Stimulated activated CD4-positive, alpha-beta T cell treated with anti-CD3 and anti-CD28 coated beads, Interleukin-12 subunit alpha, Interleukin-12 subunit beta, amount 100 ng/mL, for 24 hours (primary cell): ENCODE data around the gene AKR1C8.
"Not testable (repeated sequence)": the region's sequence is repeated elsewhere in the genome, so short reads cannot be mapped to it uniquely, and the experiment has no call there.

Experiments
- DNase-seq, 2 experiments: peaks; one replicate each; pipeline ENCODE4 v3.0.0-alpha.2; 2020; ENCODE audit warnings: low read depth in 2 of 2

AKR1C8 gene

DNA sequence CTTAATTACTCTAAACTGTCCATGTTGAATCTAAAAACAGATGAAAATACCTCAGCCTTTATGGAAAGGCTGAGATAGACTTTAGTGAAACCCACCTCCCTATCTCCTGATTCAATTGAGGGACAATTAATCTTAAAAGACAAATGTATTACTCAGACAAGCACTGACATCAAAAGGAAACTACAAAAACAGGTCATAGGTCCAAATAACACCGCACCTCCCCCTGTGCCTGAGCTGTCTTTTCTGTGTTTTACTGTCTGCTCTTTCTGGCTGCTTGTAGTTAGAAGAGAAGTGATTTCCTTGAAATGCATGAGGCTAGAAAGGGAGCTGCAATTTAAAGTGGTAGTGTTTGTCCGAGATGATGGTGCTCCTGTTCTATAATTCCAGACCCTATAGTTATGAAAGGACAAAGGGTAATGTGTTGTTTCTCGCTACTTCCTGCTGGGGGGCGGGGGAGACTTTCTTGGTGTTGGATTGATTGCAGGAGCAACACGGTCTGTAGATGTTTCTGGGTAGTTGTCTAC is 16.0 kb downstream of the AKR1C8 start:
- DNase-seq, result peak in 1 of 2 experiments; percentile 13

DNA sequence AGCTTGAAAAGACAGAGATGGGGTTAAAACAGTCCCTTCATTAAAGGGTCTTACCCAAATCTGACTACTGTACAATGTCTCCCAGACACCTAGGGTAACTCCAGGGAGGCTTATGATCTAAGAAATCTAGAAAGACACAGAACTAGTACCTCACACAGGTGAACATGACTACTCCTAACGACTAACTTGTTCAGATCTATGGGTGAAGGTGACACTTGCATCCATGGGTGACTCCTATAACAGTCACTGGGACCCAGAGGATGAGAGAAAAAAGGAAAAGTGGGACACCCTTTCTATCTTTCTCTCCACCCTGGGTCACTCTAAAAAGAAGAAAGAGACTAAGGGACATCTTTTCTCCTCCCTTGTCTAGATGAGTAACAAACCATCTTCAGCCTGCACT is 19.2 kb downstream of the AKR1C8 start:
- no peak for DNase-seq

DNA sequence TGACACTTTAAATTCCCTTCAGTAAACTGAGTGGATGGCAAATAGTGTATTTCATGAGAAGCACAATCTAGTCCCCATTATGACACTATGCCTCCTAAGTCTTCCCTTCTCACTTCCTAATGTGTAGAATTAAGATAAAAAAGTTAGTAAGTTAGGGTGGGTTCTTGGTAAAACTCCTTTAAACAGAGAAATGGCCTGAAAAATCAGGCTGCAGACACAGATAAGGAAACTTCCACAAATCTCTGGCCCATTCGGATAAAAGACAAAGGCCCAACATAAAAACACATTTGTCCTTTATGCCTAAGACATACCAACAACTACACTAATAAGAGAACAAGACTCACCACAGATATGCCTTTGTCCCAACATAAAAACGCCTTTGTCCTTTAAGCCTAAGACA is 21.5 kb downstream of the AKR1C8 start:
- DNase-seq, result no peak

DNA sequence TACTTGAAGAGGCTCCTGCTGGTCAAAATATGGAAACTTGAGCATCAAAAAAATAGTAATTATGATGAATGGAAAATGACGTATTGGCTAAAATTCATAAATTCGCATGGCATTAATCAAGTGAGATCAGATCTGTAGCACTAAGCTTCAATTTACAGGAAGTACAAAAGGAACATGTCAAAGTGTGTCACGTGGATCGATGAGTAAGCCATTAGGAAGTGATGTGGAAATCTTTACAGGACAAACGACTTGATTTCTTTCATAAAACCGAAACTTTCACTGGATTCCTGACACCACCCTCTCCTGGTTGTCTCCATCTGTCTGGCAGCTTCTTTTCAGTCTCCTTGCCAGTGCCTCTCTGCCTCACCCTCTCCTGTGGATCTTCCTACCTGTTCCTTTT is 25.8 kb downstream of the AKR1C8 start:
- no peak for DNase-seq

DNA sequence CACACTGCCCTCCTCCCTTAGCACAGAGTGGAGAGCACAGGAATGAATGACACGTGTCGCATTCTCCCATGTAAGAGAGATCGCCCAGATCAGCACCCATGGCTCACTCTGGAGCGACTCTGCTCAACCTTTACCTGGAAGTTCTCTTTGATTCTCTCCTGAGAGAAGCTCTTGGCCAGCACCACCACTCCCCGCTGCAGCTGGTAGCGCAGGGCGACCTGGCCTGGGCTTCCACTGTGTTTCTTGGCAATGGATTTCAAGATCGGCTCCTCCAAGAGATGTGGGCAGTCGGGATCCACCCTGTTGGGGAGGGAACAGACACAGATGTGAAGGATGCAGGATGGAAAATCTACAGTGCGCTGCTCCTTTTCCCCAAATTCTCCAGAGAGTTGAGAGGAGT is 27.4 kb downstream of the AKR1C8 start:
- DNase-seq, result no peak

DNA sequence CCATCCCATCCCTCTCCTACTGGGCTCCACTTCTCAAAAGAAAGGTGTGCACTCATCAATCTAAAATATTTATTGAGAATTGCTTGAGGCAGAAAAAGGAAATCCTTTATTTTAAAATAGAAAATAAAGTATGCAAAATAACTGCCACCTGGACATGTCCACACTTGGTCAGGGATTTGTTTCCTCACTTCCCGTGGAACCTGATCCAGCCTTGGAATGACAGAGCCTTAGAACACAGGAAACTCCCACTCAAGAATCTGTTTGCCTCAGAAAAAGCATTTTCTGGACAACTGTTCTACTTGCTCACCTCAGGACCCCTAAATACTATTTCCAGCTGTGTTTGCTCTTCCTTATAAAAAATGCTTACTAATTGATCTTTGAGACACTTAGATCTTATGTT is 29.0 kb downstream of the AKR1C8 start:
- DNase-seq, result no peak

DNA sequence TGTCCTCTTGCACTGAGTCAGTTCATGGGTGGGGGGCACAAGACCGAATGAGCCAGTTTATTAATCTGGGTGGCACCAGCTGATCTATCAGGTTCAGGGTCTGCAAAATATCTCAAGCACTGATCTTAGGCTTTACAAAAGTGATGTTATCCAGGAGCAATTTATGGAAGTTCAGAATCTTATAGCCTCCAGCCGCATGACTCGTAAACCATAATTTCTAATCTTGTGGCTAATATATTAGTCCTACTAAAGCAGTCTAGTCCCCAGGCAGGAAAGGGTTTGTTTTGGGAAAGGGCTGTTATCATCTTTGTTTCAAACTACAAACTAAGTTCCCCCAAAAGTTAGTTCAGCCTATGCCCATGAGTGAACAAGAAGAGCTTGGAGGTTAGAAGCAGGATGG is 33.9 kb downstream of the AKR1C8 start:
- DNase-seq, result no peak

DNA sequence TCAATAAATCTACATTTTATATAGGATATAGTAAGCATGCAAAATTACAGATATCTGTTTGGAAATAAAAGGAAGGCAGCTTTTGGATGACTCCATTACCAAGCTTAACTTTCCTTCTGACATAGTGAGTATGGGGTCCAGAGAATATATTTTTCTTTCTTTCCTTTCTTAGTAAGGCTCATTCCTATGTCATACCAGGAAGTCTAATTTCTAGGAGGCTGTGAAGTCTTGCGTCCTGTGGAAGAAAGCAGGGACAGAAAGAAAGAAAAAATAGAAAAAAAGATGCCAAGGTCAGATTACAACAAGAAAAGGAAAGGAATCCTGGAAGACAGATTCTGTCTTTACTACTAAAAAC is 36.3 kb downstream of the AKR1C8 start:
- DNase-seq, result no peak

DNA sequence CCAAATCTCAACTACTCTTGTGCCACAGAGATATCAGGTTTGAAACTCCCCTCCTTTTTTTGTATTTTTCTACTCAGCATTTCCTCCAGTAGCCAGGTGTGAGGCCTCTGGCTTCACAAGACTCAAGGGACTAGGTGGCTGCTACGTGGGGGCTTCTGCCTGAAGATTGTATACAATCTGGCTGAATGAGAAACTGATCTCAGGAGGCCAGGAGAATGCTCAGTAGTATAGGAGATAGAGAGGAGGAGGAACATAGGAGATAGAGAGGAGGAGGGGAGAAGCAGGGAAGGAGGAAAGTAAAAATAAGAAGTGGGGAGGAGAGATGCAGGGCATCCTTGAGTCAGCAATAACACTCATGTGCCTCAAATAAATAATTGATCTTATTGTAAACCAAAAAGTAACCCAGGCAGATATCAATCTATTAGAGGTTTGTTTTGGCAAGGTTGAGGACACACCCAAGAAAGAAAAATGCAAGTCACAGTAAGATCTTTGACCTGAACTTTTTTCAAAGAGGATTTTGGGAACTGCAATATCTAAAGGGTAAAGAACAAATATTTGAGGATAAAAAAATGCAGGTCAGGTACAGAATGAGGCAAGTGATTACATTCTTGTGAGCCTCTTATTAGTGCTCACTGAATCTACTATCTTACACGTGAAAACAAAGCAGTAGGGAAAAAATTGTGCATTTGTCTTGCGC is 36.8 kb downstream of the AKR1C8 start:
- no peak for DNase-seq

DNA sequence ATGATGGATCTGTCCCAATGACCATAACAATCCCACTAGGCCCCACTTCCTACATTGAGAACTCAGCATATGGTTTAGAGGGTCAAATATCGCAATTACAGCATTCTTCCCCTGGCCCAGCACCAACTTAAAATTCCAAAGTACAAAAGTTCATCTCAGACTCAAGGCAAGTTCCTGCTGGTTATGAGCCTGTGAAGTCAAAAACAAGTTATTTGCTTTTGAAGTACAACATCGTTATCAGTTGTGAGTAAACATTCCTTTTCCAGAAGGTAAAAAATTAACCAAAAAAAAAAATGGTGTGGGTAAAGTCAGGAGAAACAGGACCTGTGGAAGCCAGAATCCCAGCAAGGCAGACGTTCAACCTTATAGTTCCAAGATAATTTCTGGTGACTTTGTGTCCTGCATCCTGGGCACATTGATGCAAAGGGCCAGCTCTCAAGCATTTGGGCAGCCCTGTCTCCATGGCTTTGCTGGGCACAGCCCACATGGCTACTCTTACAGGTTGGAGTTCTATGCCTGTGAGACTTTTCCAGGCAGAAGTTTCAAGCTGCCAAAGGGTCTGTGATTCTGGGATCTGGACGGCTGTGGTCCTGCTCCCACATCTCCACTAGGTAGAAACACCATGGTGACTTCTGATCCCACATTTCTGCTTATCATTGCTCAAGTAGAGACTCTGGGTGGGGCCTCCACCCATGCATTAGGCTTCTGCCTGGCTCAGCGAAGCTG is 37.5 kb downstream of the AKR1C8 start:
- DNase-seq, result no peak

DNA sequence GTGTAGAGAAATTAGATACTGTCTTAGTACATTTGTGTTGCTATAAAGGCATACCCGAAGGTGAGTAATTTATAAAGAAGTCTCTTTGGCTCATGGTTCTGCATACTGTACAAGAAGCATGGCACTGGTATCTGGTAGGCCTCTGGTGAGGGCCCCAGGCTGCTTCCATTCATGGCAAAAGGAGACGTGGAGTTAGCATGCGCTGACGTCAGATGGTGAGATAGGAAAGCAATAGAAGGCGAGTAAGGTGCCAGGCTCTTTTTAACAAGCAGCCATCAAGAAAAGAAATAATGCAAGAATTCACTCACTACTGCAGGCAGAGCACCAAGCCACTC is 38.1 kb downstream of the AKR1C8 start:
- no peak for DNase-seq

DNA sequence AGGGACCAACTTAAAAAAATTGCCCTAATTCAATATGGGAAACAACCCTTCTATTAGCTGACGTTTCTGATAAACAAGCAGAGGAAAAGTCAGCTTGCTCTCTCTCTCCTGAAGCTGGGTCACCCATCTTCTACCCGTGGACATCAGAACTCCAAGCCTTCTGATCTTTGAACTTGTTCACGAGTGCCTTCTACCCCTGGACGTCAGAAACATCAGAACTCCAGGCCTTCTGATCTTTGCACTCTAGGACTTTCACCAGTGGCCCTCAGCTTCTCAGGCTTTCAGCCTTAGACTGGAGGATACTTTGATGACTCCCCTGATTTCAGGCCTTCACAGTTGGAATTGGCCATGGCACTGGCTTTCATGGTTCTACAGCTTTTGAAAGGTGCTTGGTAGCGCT is 41.8 kb downstream of the AKR1C8 start:
- no peak for DNase-seq

DNA sequence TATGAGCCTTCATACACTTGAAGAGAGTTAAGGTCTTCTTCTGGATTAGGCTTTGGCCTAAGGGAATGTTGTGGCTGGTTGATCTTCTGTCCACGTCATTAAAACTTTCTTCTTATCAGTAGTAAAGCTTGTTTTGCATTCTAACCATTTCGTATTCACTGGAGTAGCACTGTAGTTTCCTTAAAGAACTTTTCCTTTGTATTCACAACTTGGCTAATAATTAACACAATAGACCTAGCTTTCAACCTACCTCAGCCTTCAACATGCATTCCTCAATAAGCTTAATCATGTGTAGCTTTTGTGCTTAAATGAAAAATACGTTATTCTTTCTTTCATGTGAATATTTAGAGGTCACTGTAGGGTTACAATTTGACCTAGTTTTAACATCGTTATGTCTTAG is 42.8 kb downstream of the AKR1C8 start:
- no peak for DNase-seq

DNA sequence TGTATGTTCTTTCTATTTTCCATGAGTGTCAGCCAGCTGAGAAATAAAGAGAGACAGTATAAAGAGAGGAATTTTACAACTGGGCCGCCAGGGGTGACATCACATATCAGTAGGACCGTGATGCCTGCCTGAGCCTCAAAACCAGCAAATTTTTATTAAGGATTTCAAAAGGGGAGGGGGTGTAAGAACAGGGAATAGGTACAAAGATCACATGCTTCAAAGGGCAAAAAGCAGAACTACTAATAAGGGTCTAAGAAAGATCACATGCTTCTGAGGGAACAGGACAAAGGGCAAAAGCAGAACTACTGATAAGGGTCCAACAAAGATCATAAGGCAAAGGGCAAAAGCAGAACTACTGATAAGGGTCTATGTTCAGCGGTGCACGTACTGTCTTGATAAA is 47.3 kb downstream of the AKR1C8 start:
- DNase-seq, result not testable (repeated sequence)

DNA sequence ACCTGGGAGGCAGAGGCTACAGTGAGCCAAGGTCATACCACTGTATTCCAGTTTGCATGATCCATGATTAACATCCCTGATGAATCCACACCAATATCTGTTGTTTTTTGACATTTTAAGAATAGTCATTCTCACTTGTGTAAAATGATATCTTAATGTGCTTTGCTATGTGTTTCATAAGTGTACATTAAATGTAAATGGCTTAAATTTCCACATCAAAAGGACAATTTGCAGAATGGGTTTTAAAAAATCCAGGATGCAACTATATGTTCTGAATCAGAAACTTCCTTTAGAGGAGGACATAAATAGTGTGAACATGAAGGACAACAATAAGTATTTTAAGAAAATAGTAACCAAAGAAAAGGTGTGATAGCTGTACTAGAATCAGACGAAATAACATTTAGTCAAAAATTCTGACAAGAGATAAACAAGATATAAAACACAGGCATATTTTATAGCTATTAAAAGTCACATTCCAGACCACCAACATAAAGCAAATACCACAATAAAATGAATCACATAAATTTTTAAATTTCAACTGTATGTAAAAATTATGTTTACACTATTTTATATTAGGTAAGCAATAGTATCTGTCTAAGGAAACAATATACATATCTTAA is 48.4 kb downstream of the AKR1C8 start:
- no peak for DNase-seq

DNA sequence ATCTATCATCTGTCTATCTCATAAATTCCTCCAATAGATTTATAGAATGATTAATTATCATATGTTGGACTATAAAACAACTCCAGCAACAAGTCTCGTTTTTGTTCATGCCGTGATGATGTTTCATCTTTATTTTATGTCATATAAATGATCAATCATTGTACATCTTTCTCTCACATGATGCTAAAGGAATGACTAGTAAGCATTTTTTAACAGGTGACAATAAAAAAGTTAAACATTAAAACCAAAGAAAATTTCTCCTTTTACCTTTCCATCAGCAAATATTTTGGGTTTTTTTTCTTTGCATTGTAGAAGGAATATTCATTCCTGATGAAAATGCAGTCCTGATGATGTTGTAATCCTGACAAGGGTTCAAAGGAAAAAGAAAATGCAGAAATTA is 49.4 kb downstream of the AKR1C8 start:
- DNase-seq, result no peak

DNA sequence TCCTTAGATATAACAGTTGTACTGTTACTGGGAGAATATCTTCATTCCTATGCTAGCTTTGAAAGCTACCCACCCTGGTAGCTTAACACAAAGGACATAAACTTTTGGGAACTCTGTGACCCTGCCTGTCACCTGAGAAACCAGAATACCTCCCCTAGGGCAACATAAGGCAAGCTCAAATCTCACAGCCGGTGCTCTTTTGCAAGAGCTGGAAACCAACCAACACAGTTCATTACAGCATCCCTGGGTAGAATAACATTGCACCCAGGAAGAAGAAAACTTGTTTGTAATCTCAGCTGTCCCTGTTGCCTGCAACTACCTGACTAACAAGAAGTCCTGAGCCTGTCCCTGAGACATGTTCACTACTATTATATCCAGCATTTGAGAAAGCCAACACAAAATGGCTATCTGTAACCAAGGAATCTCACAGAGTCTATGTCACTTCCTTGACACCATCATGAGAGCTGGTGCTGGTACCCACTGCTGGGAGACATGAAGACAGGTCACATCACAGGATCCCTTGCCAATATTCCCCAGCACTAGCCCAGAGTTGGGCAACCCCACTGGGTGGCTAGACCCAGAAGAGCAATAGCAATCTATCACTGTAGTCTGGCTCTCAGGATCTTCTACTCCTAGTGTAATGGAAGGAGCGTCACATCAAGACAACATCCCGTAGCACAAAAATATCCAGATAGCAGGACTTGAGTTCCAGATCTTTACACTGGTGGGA is 59.5 kb downstream of the AKR1C8 start:
- no peak for DNase-seq

DNA sequence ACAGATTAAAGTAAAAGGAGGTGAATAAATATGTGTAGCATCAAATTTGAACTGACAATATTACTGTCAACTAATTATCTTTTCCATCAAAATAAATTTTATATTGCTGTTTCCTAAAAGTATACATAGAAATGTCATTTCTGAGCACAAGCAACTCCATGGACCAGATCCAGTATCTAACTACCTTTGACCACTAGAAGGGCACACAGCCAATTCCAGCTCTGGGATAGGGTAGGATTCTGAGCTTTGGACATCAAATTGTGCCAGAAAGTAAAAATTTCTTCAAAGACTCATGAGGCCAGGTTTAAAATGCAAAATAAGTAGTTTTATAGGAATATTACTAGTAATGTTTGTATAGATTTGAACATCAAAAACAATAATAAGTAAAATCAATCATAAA is 61.1 kb downstream of the AKR1C8 start:
- DNase-seq, result no peak

DNA sequence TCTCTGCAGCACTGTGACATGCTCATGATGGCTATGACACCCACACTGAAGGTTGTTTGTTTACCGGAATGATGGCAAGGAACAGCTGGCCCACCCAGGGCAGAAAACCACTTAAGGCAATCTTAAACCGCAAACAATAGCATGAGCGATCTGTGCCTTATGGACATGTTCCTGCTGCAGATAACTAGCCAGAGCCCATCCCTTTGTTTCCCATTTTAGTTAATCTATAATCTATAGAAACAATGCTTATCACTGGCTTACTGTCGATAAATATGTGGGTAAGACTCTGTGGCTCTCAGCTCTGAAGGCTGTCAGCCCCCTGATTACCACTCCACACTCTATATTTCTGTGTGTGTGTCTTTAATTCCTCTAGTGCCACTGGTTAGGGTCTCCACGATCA is 65.0 kb downstream of the AKR1C8 start:
- DNase-seq, result not testable (repeated sequence)

DNA sequence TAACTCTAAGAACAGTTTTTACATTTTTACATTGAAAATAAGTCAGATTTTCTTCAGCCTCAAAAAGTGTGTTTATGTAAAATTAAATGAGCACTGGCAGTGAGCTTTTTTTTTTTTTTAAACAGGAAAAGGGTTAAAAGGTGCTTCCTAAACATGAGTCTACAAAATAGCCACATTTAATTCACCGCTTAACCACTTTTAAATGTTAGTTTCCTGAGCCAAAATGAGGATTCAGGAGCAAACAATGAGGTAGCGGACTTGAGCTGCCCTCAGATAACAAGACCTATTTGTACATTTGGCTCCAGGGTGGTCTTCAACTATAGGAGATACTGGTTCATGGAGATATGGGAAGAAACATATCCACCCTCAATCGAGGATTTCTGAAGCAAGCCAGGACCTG is 67.9 kb downstream of the AKR1C8 start:
- no peak for DNase-seq

DNA sequence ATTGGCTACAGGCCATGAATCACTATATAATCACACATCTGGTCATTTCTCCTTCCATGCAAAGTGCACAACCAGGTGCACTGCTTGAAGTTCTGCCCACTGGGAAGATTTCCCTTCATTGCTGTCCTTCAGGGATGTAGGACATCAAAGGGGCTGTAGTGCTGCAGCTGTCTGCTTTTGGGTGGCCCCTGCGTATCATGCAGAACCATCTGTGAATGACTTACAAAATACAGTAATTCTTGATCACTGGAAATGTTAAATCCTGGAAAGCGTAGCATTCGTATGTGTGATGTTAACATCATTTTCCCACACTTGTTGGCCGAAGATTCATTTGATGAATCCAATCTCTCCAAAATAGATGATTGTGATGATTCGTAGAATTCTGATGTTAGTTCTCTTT is 68.3 kb downstream of the AKR1C8 start:
- DNase-seq, result no peak

DNA sequence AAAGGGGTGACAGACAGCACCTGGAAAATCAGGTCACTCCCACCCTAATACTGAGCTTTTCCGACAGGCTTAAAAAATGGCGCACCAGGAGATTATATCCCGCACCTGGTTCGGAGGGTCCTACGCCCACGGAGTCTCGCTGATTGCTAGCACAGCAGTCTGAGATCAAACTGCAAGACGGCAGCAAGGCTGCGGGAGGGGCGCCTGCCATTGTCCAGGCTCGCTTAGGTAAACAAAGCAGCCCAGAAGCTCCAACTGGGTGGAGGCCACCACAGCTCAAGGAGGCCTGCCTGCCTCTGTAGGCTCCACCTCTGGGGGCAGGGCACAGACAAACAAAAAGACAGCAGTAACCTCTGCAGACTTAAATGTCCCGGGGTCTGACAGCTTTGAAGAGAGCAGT is 75.1 kb downstream of the AKR1C8 start:
- DNase-seq, result not testable (repeated sequence)
